Sigmoid colon (tissue), 3 donors: ENCODE results near the gene CLEC16A.

ENCODE experiments used
- CTCF ChIP-seq, 4 experiments: fragments of 450-650 bp in 3 of 4; fragments of 200-600 bp in 1 of 4; IDR thresholded peaks; one replicate each; pipeline ENCODE4 v1.5.1; 2016 to 2019; ENCODE audit warnings: antibody characterized with exemption in 4 of 4, mild to moderate bottlenecking in 3 of 4, moderate library complexity in 2 of 4
- POLR2A ChIP-seq, 2 donors: fragments of 450-650 bp; IDR thresholded peaks; one replicate each; pipeline ENCODE4 v1.6.1; 2016; ENCODE audit warnings: antibody characterized with exemption in 2 of 2, mild to moderate bottlenecking in 2 of 2, moderate library complexity in 2 of 2

- TF ChIP-seq CTCF (IDR thresholded peaks at IDR 0.05) (no peak), POLR2A (IDR thresholded peaks at IDR 0.05) (no peak)
Observed at GRCh38 chr16:11229432-11229831, 285.1 kb downstream of the CLEC16A start.
